ENCODE results near the gene IRF4.

GRCh38 chr6:455835-456234 is 64.3 kb downstream of the IRF4 start:
- TF ChIP-seq CTCF (IDR thresholded peaks at IDR 0.05) (no peak), POLR2A (IDR thresholded peaks at IDR 0.05) (no peak)
